Choroid plexus epithelial cell (primary cell): ENCODE data around the gene PDE10A.

Experiments
- DNase-seq: peaks from one replicate; pipeline ENCODE4 v3.0.0-alpha.2; 2010; ENCODE audit warnings: low read depth
- H3K4me3 ChIP-seq: 2 replicates; pipeline ENCODE4 v1.5.1; 2011; ENCODE audit warnings: low read depth, mild to moderate bottlenecking, control low read depth, low read length, moderate library complexity
- TF ChIP-seq, protein P1 (sequence below): conservative IDR thresholded peaks from 2 replicates; pipeline ENCODE4 v1.5.1; 2011; ENCODE audit warnings: low read depth, mild to moderate bottlenecking, control low read depth, inconsistent platforms, low read length, moderate library complexity

Gene PDE10A

DNA sequence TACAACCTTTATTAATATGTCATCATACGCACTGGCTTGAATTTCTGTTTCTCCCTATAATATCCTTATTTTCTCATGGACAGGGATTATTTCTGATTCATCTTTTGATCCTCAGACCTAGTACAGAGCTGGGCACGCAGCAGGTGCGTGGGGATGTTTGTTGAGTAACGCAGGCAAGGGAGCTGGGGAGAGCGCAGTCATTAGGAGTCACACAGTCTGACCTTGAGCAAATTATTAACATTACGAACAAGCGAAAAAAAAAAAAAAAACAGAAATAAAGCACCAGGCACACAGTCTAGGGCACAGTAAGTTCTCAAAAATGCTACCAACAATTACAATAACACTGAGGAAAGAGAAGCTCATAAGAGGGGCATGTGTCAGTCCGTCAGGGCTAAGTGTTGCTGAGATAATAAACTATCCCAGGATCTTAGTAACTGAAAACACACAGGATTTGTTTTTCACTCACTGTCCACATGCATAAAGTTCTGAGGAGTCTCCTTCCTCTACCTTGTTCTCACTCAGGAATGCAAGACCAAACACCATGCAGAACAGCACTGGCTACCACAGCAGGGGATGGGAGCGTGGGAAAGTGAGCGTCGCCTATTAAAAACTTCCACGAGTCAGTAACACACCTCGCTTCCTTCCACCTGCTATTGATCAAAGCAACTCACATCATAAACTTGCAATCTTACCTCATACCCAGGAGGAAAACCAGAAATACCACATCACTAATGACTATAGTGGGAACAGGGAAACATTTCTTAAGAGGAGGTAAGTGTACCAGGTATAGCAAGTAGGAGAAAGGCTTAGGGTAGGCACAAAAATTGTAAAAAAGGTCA, 56.9 kb downstream of the PDE10A start:
- TF ChIP-seq, protein P1, sequence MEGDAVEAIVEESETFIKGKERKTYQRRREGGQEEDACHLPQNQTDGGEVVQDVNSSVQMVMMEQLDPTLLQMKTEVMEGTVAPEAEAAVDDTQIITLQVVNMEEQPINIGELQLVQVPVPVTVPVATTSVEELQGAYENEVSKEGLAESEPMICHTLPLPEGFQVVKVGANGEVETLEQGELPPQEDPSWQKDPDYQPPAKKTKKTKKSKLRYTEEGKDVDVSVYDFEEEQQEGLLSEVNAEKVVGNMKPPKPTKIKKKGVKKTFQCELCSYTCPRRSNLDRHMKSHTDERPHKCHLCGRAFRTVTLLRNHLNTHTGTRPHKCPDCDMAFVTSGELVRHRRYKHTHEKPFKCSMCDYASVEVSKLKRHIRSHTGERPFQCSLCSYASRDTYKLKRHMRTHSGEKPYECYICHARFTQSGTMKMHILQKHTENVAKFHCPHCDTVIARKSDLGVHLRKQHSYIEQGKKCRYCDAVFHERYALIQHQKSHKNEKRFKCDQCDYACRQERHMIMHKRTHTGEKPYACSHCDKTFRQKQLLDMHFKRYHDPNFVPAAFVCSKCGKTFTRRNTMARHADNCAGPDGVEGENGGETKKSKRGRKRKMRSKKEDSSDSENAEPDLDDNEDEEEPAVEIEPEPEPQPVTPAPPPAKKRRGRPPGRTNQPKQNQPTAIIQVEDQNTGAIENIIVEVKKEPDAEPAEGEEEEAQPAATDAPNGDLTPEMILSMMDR = no peak
- DNase-seq = peak; percentile 37
- H3K4me3 ChIP-seq = no peak overlapping the region

DNA sequence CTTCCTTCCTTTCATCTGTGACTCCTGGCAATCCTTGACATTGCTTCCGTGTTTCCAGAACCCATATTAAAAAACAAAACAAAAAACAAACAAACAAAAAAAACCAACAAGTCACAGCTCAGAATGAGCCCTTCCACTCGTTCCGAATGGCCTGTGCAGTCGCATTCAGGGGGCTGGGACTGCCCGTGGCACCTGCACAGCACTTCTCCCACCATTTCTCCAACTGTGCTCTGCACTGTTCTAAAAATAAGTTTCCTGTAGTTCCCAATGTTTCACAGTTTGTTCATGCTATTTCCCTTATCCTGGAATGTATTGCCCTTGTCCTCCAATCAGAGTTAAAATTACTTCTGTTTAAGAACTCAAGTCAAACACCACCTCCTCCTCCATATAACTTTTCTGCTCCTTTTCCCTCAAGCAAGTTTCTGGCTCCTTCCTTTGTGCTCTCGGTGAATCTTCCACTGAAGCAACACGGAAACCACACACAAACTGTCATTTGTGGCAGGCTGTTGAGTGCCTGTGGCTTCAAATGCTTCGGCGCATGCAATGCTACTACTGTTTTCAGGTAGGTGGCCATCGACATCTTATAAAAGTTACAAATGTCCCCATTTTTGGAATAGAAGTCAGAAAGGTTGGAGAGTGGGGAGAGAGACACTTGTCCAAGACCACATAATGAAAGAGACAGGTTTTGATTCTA, 57.7 kb downstream of the PDE10A start:
- no peak for DNase-seq
- TF ChIP-seq, protein P1 = no peak
- no peak overlapping the region for H3K4me3 ChIP-seq

DNA sequence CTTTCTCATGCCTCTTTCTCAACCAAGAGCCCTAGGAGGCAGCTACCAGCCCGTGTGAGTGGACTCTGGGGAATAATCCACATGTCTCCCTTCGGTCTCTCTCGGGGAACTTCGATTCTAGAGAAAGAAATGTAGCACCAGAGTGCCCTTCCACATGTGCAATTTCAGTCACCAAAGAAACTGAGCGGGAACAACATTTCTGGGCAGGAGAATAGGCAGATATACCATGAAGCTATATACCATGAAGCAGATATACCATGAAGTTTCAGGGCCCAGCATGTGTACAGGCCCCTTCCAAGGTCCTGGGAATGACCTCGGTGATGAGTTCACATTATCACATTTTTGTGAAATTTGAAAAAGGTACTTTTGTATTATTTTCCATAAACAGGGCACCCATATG, 60.8 kb downstream of the PDE10A start:
- TF ChIP-seq, protein P1 = no peak
- no peak overlapping the region for H3K4me3 ChIP-seq
- DNase-seq = no peak

DNA sequence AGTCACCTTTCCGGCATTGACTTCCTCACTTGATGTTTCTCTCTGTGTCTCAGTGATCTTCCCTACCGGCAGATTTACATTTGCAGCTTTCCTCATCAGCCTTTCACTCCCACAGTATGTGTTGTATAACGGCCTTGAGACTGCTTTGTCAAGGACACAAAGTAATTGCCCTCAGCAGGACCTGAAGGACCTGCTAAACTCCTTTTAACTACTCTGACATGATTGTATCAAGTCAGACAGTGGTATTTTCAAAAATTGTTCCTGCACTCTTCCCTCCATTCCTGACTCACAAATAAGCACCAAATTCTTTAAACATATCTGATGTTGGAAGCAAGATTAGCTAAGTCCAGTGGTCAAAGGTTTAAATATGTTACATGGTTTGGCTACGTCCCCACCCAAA, 62.4 kb downstream of the PDE10A start:
- no peak overlapping the region for H3K4me3 ChIP-seq
- TF ChIP-seq, protein P1 = no peak
- DNase-seq = no peak

DNA sequence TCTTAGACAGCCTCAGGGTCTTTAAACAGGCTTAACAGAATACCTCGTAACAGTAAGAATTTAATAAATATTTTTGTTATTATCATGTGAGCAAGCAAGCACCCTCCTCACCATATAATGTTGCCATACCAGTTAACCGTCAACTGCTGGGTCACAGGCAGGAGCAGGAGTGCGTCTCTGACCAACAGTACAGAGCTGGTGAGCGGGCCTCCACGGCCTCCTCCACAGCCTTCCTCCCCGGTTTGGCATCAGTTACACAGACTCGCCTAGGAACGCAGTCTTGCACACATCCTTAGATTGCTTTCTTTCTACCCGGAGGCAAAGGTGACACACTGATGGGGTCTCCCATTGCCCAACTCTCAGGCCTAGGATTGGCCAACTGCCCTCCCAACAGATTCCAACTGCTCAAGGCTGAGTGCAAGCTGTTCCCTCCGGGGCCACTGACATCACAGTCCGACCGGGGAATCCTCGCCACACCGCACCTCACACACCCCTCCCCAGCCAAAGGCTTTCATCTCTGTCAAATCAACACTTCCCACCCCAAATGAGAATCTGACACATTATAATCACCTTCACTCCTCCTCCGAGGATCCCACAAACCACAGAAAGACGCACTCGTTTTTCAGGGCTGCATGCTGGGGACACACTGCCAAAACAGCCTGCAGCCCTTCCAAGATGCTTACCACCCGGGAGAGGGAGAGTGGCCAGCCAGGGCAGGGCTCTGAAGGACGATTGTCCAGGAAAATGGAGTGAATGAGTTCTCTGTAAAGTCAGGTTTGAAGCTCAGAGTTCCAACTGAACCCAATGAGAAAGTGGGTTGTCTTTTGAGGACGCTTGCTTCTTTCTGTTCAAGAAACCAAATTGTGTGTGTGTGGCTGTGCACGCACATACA, 63.2 kb downstream of the PDE10A start:
- no peak overlapping the region for H3K4me3 ChIP-seq
- no peak for DNase-seq
- TF ChIP-seq, protein P1 = no peak

DNA sequence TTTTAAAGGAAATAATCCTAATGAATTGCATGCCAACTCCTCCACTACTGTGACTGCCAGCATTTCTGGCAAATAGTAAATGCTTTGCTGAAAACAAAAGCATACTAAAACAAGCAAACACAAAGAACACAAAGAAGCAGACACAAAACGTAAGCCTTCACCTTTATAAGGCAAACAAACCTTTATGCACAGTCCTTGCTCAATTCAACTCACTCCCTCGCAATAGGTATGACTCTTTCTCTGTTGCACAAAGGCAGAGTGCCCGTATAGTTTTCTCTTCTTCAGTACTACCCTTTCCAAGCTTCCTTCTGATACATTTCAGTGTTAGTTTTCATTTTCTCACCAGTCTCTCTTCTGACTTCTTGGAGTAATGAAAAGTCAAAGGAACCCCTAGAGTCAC, 63.9 kb downstream of the PDE10A start:
- DNase-seq = no peak
- TF ChIP-seq, protein P1 = no peak

More for the DNA sequence above, 63.9 kb downstream of the PDE10A start:
- no peak overlapping the region for H3K4me3 ChIP-seq
